ENCODE results near the gene ABLIM1.

- TF ChIP-seq CTCF (conservative IDR thresholded peaks at IDR 0.05; ENCODE audit: low read depth in 2 of 2) (no peak), REST (IDR thresholded peaks at IDR 0.05; ENCODE audit: unreplicated experiment) (no peak), JUNB (IDR thresholded peaks at IDR 0.05; ENCODE audit: unreplicated experiment) (no peak), CREB1 (CRISPR knock-in tag; IDR thresholded peaks at IDR 0.05; ENCODE audit: low read depth) (no peak), EZH2 (IDR thresholded peaks at IDR 0.05; ENCODE audit: low read depth, unreplicated experiment) (no peak), ZNF114 (CRISPR knock-in tag; IDR thresholded peaks at IDR 0.05) (no peak), POLR2AphosphoS5 (IDR thresholded peaks at IDR 0.05; ENCODE audit: low read depth) (no peak), ZNF331 (CRISPR knock-in tag; IDR thresholded peaks at IDR 0.05; ENCODE audit: low read depth) (no peak), NANOG (IDR thresholded peaks at IDR 0.05; ENCODE audit: borderline replicate concordance) (no peak), EZH2phosphoT487 (IDR thresholded peaks at IDR 0.05; ENCODE audit: unreplicated experiment) (no peak), ZNF462 (CRISPR knock-in tag; IDR thresholded peaks at IDR 0.05) (no peak), ETS1 (IDR thresholded peaks at IDR 0.05) (no peak)
These were observed 82.0 kb downstream of the ABLIM1 start for GRCh38 chr10:114576132-114576487.
